GM20000 (cell line): ENCODE results near the gene TCEANC2.

Source experiments
- DNase-seq: peaks from one replicate; pipeline ENCODE4 v3.0.0; 2012; ENCODE audit warnings: low spot score
- TF ChIP-seq, protein P1 (sequence below): IDR thresholded peaks from 2 replicates; pipeline ENCODE4 v1.5.1; 2012; ENCODE audit warnings: mild to moderate bottlenecking, control low read depth; ENCODE audit errors: extremely low read depth, missing control alignments

Gene TCEANC2

GRCh38 chr1:54120018-54120697 lies 66.8 kb downstream of the TCEANC2 start:
- TF ChIP-seq, protein P1, sequence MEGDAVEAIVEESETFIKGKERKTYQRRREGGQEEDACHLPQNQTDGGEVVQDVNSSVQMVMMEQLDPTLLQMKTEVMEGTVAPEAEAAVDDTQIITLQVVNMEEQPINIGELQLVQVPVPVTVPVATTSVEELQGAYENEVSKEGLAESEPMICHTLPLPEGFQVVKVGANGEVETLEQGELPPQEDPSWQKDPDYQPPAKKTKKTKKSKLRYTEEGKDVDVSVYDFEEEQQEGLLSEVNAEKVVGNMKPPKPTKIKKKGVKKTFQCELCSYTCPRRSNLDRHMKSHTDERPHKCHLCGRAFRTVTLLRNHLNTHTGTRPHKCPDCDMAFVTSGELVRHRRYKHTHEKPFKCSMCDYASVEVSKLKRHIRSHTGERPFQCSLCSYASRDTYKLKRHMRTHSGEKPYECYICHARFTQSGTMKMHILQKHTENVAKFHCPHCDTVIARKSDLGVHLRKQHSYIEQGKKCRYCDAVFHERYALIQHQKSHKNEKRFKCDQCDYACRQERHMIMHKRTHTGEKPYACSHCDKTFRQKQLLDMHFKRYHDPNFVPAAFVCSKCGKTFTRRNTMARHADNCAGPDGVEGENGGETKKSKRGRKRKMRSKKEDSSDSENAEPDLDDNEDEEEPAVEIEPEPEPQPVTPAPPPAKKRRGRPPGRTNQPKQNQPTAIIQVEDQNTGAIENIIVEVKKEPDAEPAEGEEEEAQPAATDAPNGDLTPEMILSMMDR = no peak
- DNase-seq = no peak

- no peak for DNase-seq
- TF ChIP-seq, protein P1 = no peak
Measured at GRCh38 chr1:54120698-54121481, 67.5 kb downstream of the TCEANC2 start.

- DNase-seq = peak; percentile 77
- TF ChIP-seq, protein P1 = peak; percentile 30
Measured at GRCh38 chr1:54121482-54122134, 68.2 kb downstream of the TCEANC2 start.

- TF ChIP-seq, protein P1 = no peak
- no peak for DNase-seq
Measured at GRCh38 chr1:54122135-54122751, 68.8 kb downstream of the TCEANC2 start.

DNA sequence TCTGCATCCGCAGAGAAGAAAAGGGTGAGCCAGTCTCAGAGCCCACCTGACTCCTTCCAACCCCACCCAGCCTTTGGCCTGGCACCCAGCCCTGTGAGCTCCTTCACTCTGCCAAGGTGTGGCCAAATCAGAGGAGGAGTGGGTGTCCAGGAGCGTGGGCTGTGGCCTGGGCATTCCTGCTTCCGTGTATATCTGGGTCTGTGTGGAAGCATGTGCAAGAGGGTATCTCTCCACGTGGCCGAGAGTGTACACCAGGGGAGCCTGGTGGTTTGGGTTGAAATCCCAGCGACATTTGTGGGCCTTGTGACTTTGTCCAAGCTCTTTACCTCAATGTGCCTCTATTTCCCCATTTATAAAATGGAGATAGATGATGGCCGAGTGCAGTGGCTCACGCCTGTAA lies 69.6 kb downstream of the TCEANC2 start:
- TF ChIP-seq, protein P1 = no peak
- no peak for DNase-seq

DNA sequence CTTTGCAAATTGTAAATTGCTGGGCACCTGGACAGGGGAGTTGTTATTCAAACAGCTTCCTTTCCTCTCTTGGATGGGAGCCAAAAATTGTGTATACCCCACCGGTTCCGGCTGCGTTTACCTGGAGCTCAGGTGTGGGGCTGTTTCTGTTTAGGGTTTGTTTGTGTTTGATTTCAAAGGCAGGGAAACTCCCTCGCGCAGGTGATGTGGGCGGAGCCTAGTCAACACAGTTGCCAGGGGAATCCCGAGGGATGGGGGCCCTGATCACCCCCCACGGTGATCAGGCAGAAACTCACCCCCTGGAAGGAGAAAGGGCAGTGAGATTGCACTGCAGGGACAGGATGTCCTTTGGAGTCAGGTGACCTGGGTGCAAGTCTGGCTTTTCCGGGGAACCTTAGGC lies 71.1 kb downstream of the TCEANC2 start:
- TF ChIP-seq, protein P1 = no peak
- no peak for DNase-seq
